Mesendoderm (in vitro differentiated cells): ENCODE results near the gene ZNF235. TPM values are rescaled to one million over a fixed set of nuclear protein-coding genes. Genes with fewer than 3 reads are reported as not detected.
"Not testable (repeated sequence)": the region's sequence is repeated elsewhere in the genome, so short reads cannot be mapped to it uniquely, and the experiment has no call there.

Experiments used
- DNase-seq: peaks from one replicate; pipeline ENCODE4 v3.0.0; 2013
- H2AK5ac ChIP-seq: 2 replicates; pipeline ENCODE4 v1.6.1; 2013; ENCODE audit warnings: low read length, inconsistent platforms
- H2BK120ac ChIP-seq: 2 replicates; pipeline ENCODE4 v1.6.1; 2013; ENCODE audit warnings: low read depth, mild to moderate bottlenecking, low read length, moderate library complexity, mixed read lengths
- H2BK15ac ChIP-seq: replicated peaks from 2 replicates; pipeline ENCODE4 v1.6.1; 2013; ENCODE audit warnings: low read depth, mild to moderate bottlenecking, moderate library complexity
- H2BK5ac ChIP-seq: 2 replicates; pipeline ENCODE4 v1.6.1; 2013; ENCODE audit warnings: low read length, inconsistent platforms
- H3K18ac ChIP-seq: 2 replicates; pipeline ENCODE4 v1.6.1; 2013; ENCODE audit warnings: mild to moderate bottlenecking, low read length, mixed read lengths
- H3K23ac ChIP-seq: one replicate; pipeline ENCODE4 v1.6.1; 2013; ENCODE audit warnings: low read length
- H3K27ac ChIP-seq: 2 replicates; pipeline ENCODE4 v1.5.1; 2013; ENCODE audit warnings: low read depth, mild to moderate bottlenecking, inconsistent platforms, low read length, moderate library complexity
- H3K27me3 ChIP-seq: 2 replicates; pipeline ENCODE4 v1.6.1; 2013; ENCODE audit warnings: low read length, control low read depth, mild to moderate bottlenecking, inconsistent platforms; ENCODE audit not compliant: insufficient read depth, poor library complexity
- H3K36me3 ChIP-seq: 2 replicates; pipeline ENCODE4 v1.6.1; 2013; ENCODE audit warnings: low read length, inconsistent platforms; ENCODE audit not compliant: control insufficient read depth, insufficient read depth
- H3K4ac ChIP-seq: one replicate; pipeline ENCODE4 v1.6.1; 2013; ENCODE audit warnings: low read depth, mild to moderate bottlenecking, low read length, moderate library complexity
- H3K4me1 ChIP-seq: 2 replicates; pipeline ENCODE4 v1.6.1; 2013; ENCODE audit warnings: low read depth, low read length, inconsistent platforms; ENCODE audit not compliant: control insufficient read depth
- H3K4me2 ChIP-seq: 2 replicates; pipeline ENCODE4 v1.6.1; 2013; ENCODE audit warnings: low read length
- H3K4me3 ChIP-seq: 2 replicates; pipeline ENCODE4 v1.5.1; 2013; ENCODE audit warnings: mild to moderate bottlenecking, low read length
- H3K56ac ChIP-seq: one replicate; pipeline ENCODE4 v1.6.1; 2013; ENCODE audit warnings: low read length
- H3K79me1 ChIP-seq: 2 replicates; pipeline ENCODE4 v1.6.1; 2013; ENCODE audit warnings: low read length, inconsistent platforms
- H3K79me2 ChIP-seq: 2 replicates; pipeline ENCODE4 v1.6.1; 2013; ENCODE audit warnings: mild to moderate bottlenecking, low read length; ENCODE audit not compliant: control insufficient read depth, insufficient read depth
- H3K9ac ChIP-seq: 2 replicates; pipeline ENCODE4 v1.6.1; 2013; ENCODE audit warnings: low read length, inconsistent platforms
- H4K5ac ChIP-seq: one replicate; pipeline ENCODE4 v1.6.1; 2013; ENCODE audit warnings: low read length
- H4K8ac ChIP-seq: one replicate; pipeline ENCODE4 v1.6.1; 2013; ENCODE audit warnings: low read depth, mild to moderate bottlenecking, control low read depth, low read length, moderate library complexity
- WGBS: extraction: QIAGEN DNeasy Blood & Tissue Kit; methylation state at CpG from one replicate; pipeline ENCODE4 v1.1.7; 2013; ENCODE audit warnings: low lambda C conversion rate, missing lambda C conversion rate; ENCODE audit not compliant: insufficient coverage; ENCODE audit errors: extremely low coverage; 5-methylcytosine and 5-hydroxymethylcytosine counted together
- polyA plus RNA-seq, 2 experiments: library from polyadenylated mRNA; stranded (reverse); fragments of 200-250 nt; gene quantifications; one replicate each; pipeline ENCODE4 v1.2.3, GENCODE V29; 2013

ZNF235 gene
- polyA plus RNA-seq (2013, experiment 1 of 2), result 2.3 TPM
- 2.4 TPM for polyA plus RNA-seq (2013, experiment 2 of 2)

- H3K4me2 ChIP-seq, result peak within 1 kb of the TSS; percentile 14
- H3K9ac ChIP-seq, result peak within 1 kb of the TSS; percentile 69
- H3K56ac ChIP-seq, result peak within 1 kb of the TSS; percentile 93
- H3K79me2 ChIP-seq, result no peaks in the 10 kb centered on the region
- WGBS, result no CpG with 5 or more reads among the region's 31 CpGs
- H3K27me3 ChIP-seq, result no peaks in the 10 kb centered on the region
- H2BK5ac ChIP-seq, result no peak within 1 kb of the TSS
- peak within 1 kb of the TSS; percentile 57 for H4K8ac ChIP-seq
- H2AK5ac ChIP-seq, result no peak within 1 kb of the TSS
- peak; percentile 99 for DNase-seq
- no peaks in the 10 kb centered on the region for H3K79me1 ChIP-seq
- peak within 1 kb of the TSS; percentile 18 for H3K18ac ChIP-seq
- H4K5ac ChIP-seq, result no peak within 1 kb of the TSS
- no peak within 1 kb of the TSS for H2BK15ac ChIP-seq
- H3K23ac ChIP-seq, result no peak within 1 kb of the TSS
- peak within 1 kb of the TSS; percentile 29 for H3K27ac ChIP-seq
- no peaks in the 10 kb centered on the region for H3K4me1 ChIP-seq
- peak within 1 kb of the TSS; percentile 40 for H3K4me3 ChIP-seq
- H2BK120ac ChIP-seq, result no peak within 1 kb of the TSS
- no peak within 1 kb of the TSS for H3K4ac ChIP-seq
- H3K36me3 ChIP-seq, result no peaks in the 10 kb centered on the region
Observed at GRCh38 chr19:44304659-44305193, at the start of gene ZNF235. Gene ZNF235, minus strand, starts transcription at chr19:44305025. Its CDS starts 1,621 bp downstream, at chr19:44303404.

GRCh38 chr19:44346556-44346955, 41.7 kb upstream of the ZNF235 start:
- no peaks in the 10 kb centered on the region for H3K79me1 ChIP-seq
- no peak overlapping the region for H3K4ac ChIP-seq
- no peak overlapping the region for H3K56ac ChIP-seq
- no peak overlapping the region for H4K8ac ChIP-seq
- DNase-seq, result no peak
- no peak overlapping the region for H3K4me3 ChIP-seq
- no peak overlapping the region for H3K23ac ChIP-seq
- no peaks in the 10 kb centered on the region for H3K79me2 ChIP-seq
- H3K4me2 ChIP-seq, result no peak overlapping the region
- H2BK120ac ChIP-seq, result no peak overlapping the region
- H3K27ac ChIP-seq, result no peak overlapping the region
- no peak overlapping the region for H2BK5ac ChIP-seq
- H4K5ac ChIP-seq, result no peak overlapping the region
- H2BK15ac ChIP-seq, result no peak overlapping the region
- no peak overlapping the region for H2AK5ac ChIP-seq
- WGBS, result no CpG with 5 or more reads among the region's 4 CpGs
- H3K9ac ChIP-seq, result no peak overlapping the region
- no peaks in the 10 kb centered on the region for H3K27me3 ChIP-seq
- no peaks in the 10 kb centered on the region for H3K36me3 ChIP-seq
- H3K4me1 ChIP-seq, result no peaks in the 10 kb centered on the region
- H3K18ac ChIP-seq, result no peak overlapping the region

- H2BK120ac ChIP-seq, result no peak overlapping the region
- H4K8ac ChIP-seq, result no peak overlapping the region
- H2AK5ac ChIP-seq, result no peak overlapping the region
- H3K79me2 ChIP-seq, result no peaks in the 10 kb centered on the region
- no peak for DNase-seq
- H3K4me1 ChIP-seq, result no peaks in the 10 kb centered on the region
- no peak overlapping the region for H2BK15ac ChIP-seq
- no peak overlapping the region for H3K4ac ChIP-seq
- no peak overlapping the region for H3K4me2 ChIP-seq
- no peaks in the 10 kb centered on the region for H3K36me3 ChIP-seq
- no peak overlapping the region for H3K9ac ChIP-seq
- WGBS, result no CpG with 5 or more reads among the region's 4 CpGs
- H3K27me3 ChIP-seq, result no peaks in the 10 kb centered on the region
- H3K56ac ChIP-seq, result no peak overlapping the region
- H3K18ac ChIP-seq, result no peak overlapping the region
- H3K23ac ChIP-seq, result no peak overlapping the region
- H3K27ac ChIP-seq, result no peak overlapping the region
- H2BK5ac ChIP-seq, result no peak overlapping the region
- H3K79me1 ChIP-seq, result no peaks in the 10 kb centered on the region
- H3K4me3 ChIP-seq, result no peak overlapping the region
- H4K5ac ChIP-seq, result no peak overlapping the region
Observed at GRCh38 chr19:44345959-44346358, 41.1 kb upstream of the ZNF235 start.

GRCh38 chr19:44344255-44344654, 39.4 kb upstream of the ZNF235 start:
- Histone ChIP-seq H3K23ac (no peak overlapping the region), H2BK15ac (no peak overlapping the region), H4K5ac (no peak overlapping the region), H3K27ac (no peak overlapping the region), H3K27me3 (no peaks in the 10 kb centered on the region), H2BK120ac (no peak overlapping the region), H3K56ac (no peak overlapping the region), H3K4ac (no peak overlapping the region), H2BK5ac (no peak overlapping the region), H3K4me2 (no peak overlapping the region), H4K8ac (no peak overlapping the region), H3K9ac (no peak overlapping the region), H3K4me1 (no peaks in the 10 kb centered on the region), H3K36me3 (no peaks in the 10 kb centered on the region), H3K4me3 (no peak overlapping the region), H2AK5ac (no peak overlapping the region), H3K79me2 (no peaks in the 10 kb centered on the region), H3K18ac (no peak overlapping the region), H3K79me1 (no peaks in the 10 kb centered on the region)
- no peak for DNase-seq
- no CpG with 5 or more reads among the region's 1 CpG for WGBS

GRCh38 chr19:44341794-44342193, 37.0 kb upstream of the ZNF235 start:
- no CpG with 5 or more reads among the region's 2 CpGs for WGBS
- Histone ChIP-seq H3K23ac (no peak overlapping the region), H3K56ac (no peak overlapping the region), H3K4me1 (no peaks in the 10 kb centered on the region), H3K36me3 (no peaks in the 10 kb centered on the region), H3K4ac (no peak overlapping the region), H2BK120ac (no peak overlapping the region), H4K5ac (no peak overlapping the region), H2AK5ac (no peak overlapping the region), H3K79me2 (no peaks in the 10 kb centered on the region), H3K79me1 (no peaks in the 10 kb centered on the region), H2BK15ac (no peak overlapping the region), H3K4me2 (no peak overlapping the region), H2BK5ac (no peak overlapping the region), H3K27me3 (no peaks in the 10 kb centered on the region), H3K27ac (no peak overlapping the region), H4K8ac (no peak overlapping the region), H3K4me3 (no peak overlapping the region), H3K18ac (no peak overlapping the region), H3K9ac (no peak overlapping the region)
- DNase-seq, result no peak

GRCh38 chr19:44334639-44335038, 29.8 kb upstream of the ZNF235 start:
- H3K4ac ChIP-seq, H4K5ac ChIP-seq, H3K4me1 ChIP-seq, H3K4me2 ChIP-seq, H2BK120ac ChIP-seq, H2BK15ac ChIP-seq, H3K18ac ChIP-seq, H3K23ac ChIP-seq, H3K4me3 ChIP-seq, DNase-seq, H3K27ac ChIP-seq, H3K56ac ChIP-seq, H3K27me3 ChIP-seq, H2BK5ac ChIP-seq, H2AK5ac ChIP-seq, H3K79me2 ChIP-seq, H4K8ac ChIP-seq, H3K9ac ChIP-seq, H3K36me3 ChIP-seq, H3K79me1 ChIP-seq: not testable (repeated sequence)
- WGBS, result no CpG with 5 or more reads among the region's 3 CpGs
